ENCODE results near the gene CYSTM1. TPM values are rescaled to one million over a fixed set of nuclear protein-coding genes. Genes with fewer than 3 reads are reported as not detected.

Gene CYSTM1
- total RNA-seq, 2 donors from 2014 or later = 7.8 to 8.8 TPM

- no peak for DNase-seq
- Mint-ChIP-seq H3K4me3 (no peak overlapping the region), H3K27ac (no peak overlapping the region), H3K27me3 (no peaks in the 10 kb centered on the region), H3K4me1 (peaks cover 17% of the 10 kb centered on the region), H3K36me3 (ENCODE audit: low read depth) (peaks cover 3% of the 10 kb centered on the region)
- H3K9me3 ChIP-seq (ENCODE audit: control insufficient read depth, low read length, poor library complexity, severe bottlenecking) = no peaks in the 10 kb centered on the region
- no peak for ATAC-seq
Observed at GRCh38 chr5:140243706-140244250, 68.8 kb downstream of the CYSTM1 start.

DNA sequence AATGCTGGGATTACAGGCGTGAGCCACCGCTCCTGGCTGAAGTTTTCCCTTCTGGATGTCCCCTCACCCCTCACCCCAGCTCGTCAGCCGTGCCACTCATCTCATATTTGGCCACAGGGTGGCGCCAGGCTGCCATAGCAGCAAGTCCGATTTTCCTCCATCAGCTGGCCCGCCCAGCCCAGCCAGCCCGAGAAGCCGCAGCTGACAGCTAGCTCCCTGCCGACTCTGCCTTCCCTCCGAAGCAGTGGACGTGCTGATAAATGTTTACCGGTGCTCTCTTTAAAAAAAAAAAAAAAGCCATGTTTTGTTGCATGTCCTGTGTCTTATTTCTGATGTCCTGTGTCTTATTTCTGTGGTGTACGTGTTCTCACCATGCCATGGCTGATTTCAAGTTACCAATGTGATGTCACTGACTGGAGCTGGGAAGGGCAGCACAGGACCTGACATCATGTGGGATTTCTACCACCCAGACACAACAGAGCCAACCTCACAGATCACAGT, 69.6 kb downstream of the CYSTM1 start:
- Mint-ChIP-seq H3K4me1 (peaks cover 22% of the 10 kb centered on the region), H3K27me3 (no peaks in the 10 kb centered on the region), H3K36me3 (ENCODE audit: low read depth) (peaks cover 3% of the 10 kb centered on the region), H3K27ac (peak overlapping the region; percentile 43), H3K4me3 (no peak overlapping the region)
- ATAC-seq = peak; percentile 81
- peak; percentile 54 to 70 (median 64) for DNase-seq
- no peaks in the 10 kb centered on the region for H3K9me3 ChIP-seq (ENCODE audit: control insufficient read depth, low read length, poor library complexity, severe bottlenecking)

- Mint-ChIP-seq H3K4me1 (peaks cover 25% of the 10 kb centered on the region), H3K27ac (peak overlapping the region; percentile 43), H3K27me3 (no peaks in the 10 kb centered on the region), H3K4me3 (peak overlapping the region; percentile 36), H3K36me3 (ENCODE audit: low read depth) (peaks cover 3% of the 10 kb centered on the region)
- ATAC-seq = peak; percentile 27
- no peak for DNase-seq
- no peaks in the 10 kb centered on the region for H3K9me3 ChIP-seq (ENCODE audit: control insufficient read depth, low read length, poor library complexity, severe bottlenecking)
Observed at GRCh38 chr5:140245341-140245740, 70.4 kb downstream of the CYSTM1 start.

DNA sequence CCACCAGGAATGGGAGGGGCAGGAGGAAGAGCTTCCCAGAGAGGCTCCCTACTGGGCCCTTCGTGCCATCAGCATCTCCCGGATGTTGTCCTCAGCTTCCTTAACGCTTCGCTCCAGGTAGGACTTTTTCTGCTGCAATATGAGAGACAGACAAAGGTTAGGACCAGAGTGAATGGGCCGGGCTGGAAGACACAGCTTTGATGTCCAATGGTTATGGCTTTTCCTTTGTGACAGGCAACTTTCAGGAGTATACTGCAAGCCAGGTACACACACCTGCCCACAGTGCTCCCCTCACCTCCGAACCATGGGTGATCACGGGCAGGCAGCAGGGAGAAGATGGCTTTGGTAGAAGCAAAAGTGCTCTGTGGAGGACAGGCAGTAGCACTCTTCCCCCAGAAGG, 70.9 kb downstream of the CYSTM1 start:
- no peak for ATAC-seq
- no peak overlapping the region for H3K27ac Mint-ChIP-seq

DNA sequence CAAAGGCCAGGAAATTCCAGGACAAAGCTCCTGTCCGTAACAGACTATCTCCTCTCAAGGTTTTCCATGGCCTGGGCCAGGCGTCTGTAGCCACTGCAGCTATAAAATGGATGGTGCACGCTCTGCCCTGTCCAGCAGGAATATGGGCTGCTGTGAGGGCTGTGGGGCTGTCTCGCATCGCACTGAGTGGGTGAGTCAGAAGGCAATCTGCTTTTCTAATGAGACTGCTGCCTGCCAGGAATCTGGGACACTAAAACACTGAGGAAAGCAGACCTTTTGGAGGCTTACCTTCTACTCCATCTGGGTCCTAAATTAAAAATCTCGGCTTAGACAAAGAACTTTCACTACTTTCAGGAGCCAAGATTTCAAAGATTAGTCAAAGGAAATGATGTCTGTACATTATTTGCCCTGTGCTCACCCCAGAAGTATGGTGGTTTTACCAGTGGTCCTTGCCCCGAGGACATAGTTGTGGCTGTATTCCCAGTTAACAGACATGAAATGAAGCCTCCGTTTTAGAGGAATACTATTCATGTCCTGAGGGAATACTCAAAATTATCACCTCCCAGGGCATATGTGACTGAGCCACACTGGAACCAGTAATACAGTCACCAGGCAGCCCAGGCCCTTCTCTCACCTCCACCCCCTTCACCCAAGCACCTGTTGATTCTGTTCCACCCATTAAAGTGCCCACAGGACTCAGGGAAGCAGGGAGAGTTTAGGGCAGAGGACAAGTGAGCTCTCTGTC, 71.6 kb downstream of the CYSTM1 start:
- no peaks in the 10 kb centered on the region for H3K27me3 Mint-ChIP-seq
- no peak for DNase-seq
- H3K9me3 ChIP-seq (ENCODE audit: control insufficient read depth, low read length, poor library complexity, severe bottlenecking) = no peaks in the 10 kb centered on the region
- no peak overlapping the region for H3K4me3 Mint-ChIP-seq
- ATAC-seq = no peak
- H3K4me1 Mint-ChIP-seq = peaks cover 33% of the 10 kb centered on the region
- no peak overlapping the region for H3K27ac Mint-ChIP-seq
- peaks cover 3% of the 10 kb centered on the region for H3K36me3 Mint-ChIP-seq (ENCODE audit: low read depth)

More for the DNA sequence above, 70.9 kb downstream of the CYSTM1 start:
- no peak overlapping the region for H3K4me3 Mint-ChIP-seq
- H3K4me1 Mint-ChIP-seq = peaks cover 29% of the 10 kb centered on the region
- H3K27me3 Mint-ChIP-seq = no peaks in the 10 kb centered on the region
- no peak for DNase-seq
- no peaks in the 10 kb centered on the region for H3K9me3 ChIP-seq (ENCODE audit: control insufficient read depth, low read length, poor library complexity, severe bottlenecking)
- peaks cover 3% of the 10 kb centered on the region for H3K36me3 Mint-ChIP-seq (ENCODE audit: low read depth)

- Mint-ChIP-seq H3K27ac (peak overlapping the region; percentile 57), H3K4me3 (no peak overlapping the region), H3K36me3 (ENCODE audit: low read depth) (peaks cover 3% of the 10 kb centered on the region), H3K4me1 (peaks cover 47% of the 10 kb centered on the region), H3K27me3 (no peaks in the 10 kb centered on the region)
- ATAC-seq (no peak), DNase-seq (no peak)
- H3K9me3 ChIP-seq (ENCODE audit: control insufficient read depth, low read length, poor library complexity, severe bottlenecking) = no peaks in the 10 kb centered on the region
Observed at GRCh38 chr5:140248414-140248813, 73.4 kb downstream of the CYSTM1 start.

DNA sequence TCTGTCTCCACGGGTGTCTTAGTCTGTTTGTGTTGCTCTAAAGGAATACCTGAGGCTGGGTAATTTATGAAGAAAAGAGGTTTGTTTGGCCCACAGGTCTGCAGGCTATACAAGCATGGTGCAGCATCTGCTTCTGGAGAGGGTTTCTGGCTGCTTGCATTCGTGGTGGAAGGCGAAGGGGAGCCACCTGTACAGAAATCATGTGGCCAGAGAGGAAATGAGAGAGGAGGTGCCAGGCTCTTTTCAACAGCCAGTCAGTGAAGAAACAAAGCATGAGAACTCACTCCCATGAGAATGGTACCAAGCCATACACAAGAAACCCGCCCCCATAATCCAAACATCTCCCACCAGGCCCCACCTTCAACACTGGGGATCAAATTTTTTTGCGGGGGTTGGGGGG, 74.5 kb downstream of the CYSTM1 start:
- Mint-ChIP-seq H3K27me3 (no peaks in the 10 kb centered on the region), H3K27ac (peak overlapping the region; percentile 57), H3K4me3 (peak overlapping the region; percentile 53), H3K36me3 (ENCODE audit: low read depth) (peaks cover under 1% of the 10 kb centered on the region), H3K4me1 (peaks cover 49% of the 10 kb centered on the region)
- no peaks in the 10 kb centered on the region for H3K9me3 ChIP-seq (ENCODE audit: control insufficient read depth, low read length, poor library complexity, severe bottlenecking)
- DNase-seq = no peak
- ATAC-seq = no peak

- H3K9me3 ChIP-seq (ENCODE audit: control insufficient read depth, low read length, poor library complexity, severe bottlenecking) = no peaks in the 10 kb centered on the region
- DNase-seq (no peak), ATAC-seq (no peak)
- Mint-ChIP-seq H3K27ac (peak overlapping the region; percentile 96), H3K27me3 (no peaks in the 10 kb centered on the region), H3K4me1 (peaks cover 41% of the 10 kb centered on the region), H3K4me3 (no peak overlapping the region), H3K36me3 (ENCODE audit: low read depth) (no peaks in the 10 kb centered on the region)
Observed at GRCh38 chr5:140250386-140250785, 75.4 kb downstream of the CYSTM1 start.

DNA sequence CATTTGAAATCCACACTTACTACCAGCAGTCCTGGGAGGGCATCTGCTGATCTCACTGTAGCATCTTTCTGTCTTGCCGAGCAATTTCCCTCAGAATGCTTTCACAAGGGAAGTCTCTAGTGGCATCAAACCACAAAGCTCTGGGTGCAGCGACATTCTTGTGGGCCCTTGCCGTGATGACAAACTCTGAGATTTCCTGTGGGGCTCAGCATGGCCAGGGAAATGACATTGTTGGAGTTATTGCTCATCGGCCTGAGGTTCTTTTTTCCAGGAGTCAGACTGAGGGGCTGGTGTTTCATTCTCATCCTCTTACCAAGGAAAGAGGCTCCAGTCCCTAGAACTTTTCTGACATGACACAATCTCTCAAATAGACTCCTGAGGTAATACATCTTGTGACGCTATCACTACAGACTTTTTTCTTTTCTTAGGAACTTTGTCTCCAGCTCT, 76.6 kb downstream of the CYSTM1 start:
- ATAC-seq = peak; percentile 91
- peak in 2 of 3 donors; percentile 17 to 25 for DNase-seq
- H3K27ac Mint-ChIP-seq = peak overlapping the region; percentile 96
- no peaks in the 10 kb centered on the region for H3K9me3 ChIP-seq (ENCODE audit: control insufficient read depth, low read length, poor library complexity, severe bottlenecking)
- no peaks in the 10 kb centered on the region for H3K27me3 Mint-ChIP-seq
- no peaks in the 10 kb centered on the region for H3K36me3 Mint-ChIP-seq (ENCODE audit: low read depth)
- peaks cover 36% of the 10 kb centered on the region for H3K4me1 Mint-ChIP-seq
- H3K4me3 Mint-ChIP-seq = peak overlapping the region; percentile 63

DNA sequence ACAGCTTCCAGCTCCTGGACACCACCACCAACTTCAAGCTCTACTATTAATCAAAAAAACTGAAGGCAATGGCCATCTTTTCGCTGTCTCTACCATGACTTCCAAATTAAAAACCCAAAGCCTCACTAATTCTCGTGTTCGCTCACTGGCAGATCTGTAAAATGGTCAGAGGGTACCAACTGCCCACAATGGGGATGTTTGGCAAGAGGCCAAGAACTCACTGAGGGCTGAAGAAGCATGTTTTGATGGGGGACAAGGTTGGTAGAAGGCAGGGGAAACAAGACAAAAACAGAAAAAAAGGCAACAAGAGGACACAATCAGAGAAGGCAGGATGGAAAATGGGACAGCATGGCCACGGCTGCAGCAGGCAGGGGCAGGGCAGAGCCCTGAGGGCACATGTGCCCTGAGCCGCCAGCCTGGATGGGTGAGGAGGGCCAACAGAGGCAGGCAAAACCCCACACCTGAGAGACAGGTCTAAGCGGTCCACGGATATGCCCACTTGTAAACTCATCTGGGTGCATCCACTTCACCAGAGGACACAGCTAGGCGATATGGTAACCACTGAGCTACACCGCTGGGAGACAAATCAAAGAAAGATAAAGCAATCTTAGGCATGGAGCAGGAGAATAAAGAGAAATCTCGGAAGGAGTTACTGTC, 77.6 kb downstream of the CYSTM1 start:
- peak overlapping the region; percentile 96 for H3K27ac Mint-ChIP-seq
- ATAC-seq (no peak), DNase-seq (no peak)
- H3K9me3 ChIP-seq (ENCODE audit: control insufficient read depth, low read length, poor library complexity, severe bottlenecking) = no peaks in the 10 kb centered on the region
- no peak overlapping the region for H3K4me3 Mint-ChIP-seq
- peaks cover 40% of the 10 kb centered on the region for H3K4me1 Mint-ChIP-seq
- H3K27me3 Mint-ChIP-seq = no peaks in the 10 kb centered on the region
- peaks cover 2% of the 10 kb centered on the region for H3K36me3 Mint-ChIP-seq (ENCODE audit: low read depth)

GRCh38 chr5:140253985-140254384, 79.0 kb downstream of the CYSTM1 start:
- no peak overlapping the region for H3K27ac Mint-ChIP-seq
- no peak overlapping the region for H3K4me3 Mint-ChIP-seq
- H3K4me1 Mint-ChIP-seq = peaks cover 50% of the 10 kb centered on the region
- ATAC-seq (no peak), DNase-seq (no peak)
- no peaks in the 10 kb centered on the region for H3K9me3 ChIP-seq (ENCODE audit: control insufficient read depth, low read length, poor library complexity, severe bottlenecking)
- H3K36me3 Mint-ChIP-seq (ENCODE audit: low read depth) = peaks cover 8% of the 10 kb centered on the region
- no peaks in the 10 kb centered on the region for H3K27me3 Mint-ChIP-seq

- Mint-ChIP-seq H3K4me1 (peaks cover 50% of the 10 kb centered on the region), H3K36me3 (ENCODE audit: low read depth) (peaks cover 8% of the 10 kb centered on the region), H3K27me3 (no peaks in the 10 kb centered on the region), H3K27ac (no peak overlapping the region), H3K4me3 (no peak overlapping the region)
- ATAC-seq = no peak
- DNase-seq = no peak
- no peaks in the 10 kb centered on the region for H3K9me3 ChIP-seq (ENCODE audit: control insufficient read depth, low read length, poor library complexity, severe bottlenecking)
Observed at GRCh38 chr5:140255460-140256157, 80.6 kb downstream of the CYSTM1 start.

DNA sequence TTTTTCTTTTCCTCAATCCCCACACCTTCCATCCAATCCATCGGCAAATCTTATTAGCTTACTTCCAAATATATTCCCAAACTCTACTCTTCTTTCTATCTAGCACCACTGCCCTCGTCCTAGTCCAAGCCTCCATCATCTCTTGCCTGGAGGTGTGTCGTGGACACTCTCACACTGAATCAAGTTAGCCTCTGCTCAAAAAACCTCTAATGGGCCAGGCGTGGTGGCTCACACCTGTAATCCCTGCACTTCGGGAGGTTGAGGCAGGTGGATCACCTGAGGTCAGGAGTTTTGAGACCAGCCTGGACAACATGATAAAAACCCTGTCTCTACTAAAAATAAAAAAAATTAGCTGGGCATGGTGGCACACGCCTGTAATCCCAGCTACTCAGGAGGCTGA, 81.7 kb downstream of the CYSTM1 start:
- no peak overlapping the region for H3K4me3 Mint-ChIP-seq
- ATAC-seq (no peak), DNase-seq (no peak)
- H3K27me3 Mint-ChIP-seq = no peaks in the 10 kb centered on the region
- H3K27ac Mint-ChIP-seq = no peak overlapping the region
- H3K9me3 ChIP-seq (ENCODE audit: control insufficient read depth, low read length, poor library complexity, severe bottlenecking) = no peaks in the 10 kb centered on the region
- H3K36me3 Mint-ChIP-seq (ENCODE audit: low read depth) = peaks cover 8% of the 10 kb centered on the region
- H3K4me1 Mint-ChIP-seq = peaks cover 50% of the 10 kb centered on the region
